Endothelial cell of umbilical vein (primary cell): ENCODE data around the gene HECTD4. TPM values are rescaled to one million over a fixed set of nuclear protein-coding genes. Genes with fewer than 3 reads are reported as not detected.

Experiments used
- BruUV-seq: library from RNA; stranded (reverse); fragments of 400-500 nt; replicated peaks from 2 replicates; lab custom pipeline; 2021; lab: Mats Ljungman, UMichigan
- CTCF ChIA-PET: fragments of 300-600, 350-600 bp; sonication (Branson Sonifier 250); formaldehyde crosslinking; loops from one replicate; lab custom pipeline; 2021; ENCODE audit warnings: antibody characterized with exemption, inconsistent platforms; lab: Charles Lee
- POLR2A ChIA-PET: fragments of 300-600, 350-600 bp; sonication (Branson Sonifier 250); formaldehyde crosslinking; loops from one replicate; lab custom pipeline; 2021; ENCODE audit warnings: antibody characterized with exemption, inconsistent platforms; lab: Charles Lee
- DNase-seq: peaks from one replicate; pipeline ENCODE4 v3.0.0-alpha.2; 2011; ENCODE audit warnings: low read depth, low spot score
- FAIRE-seq: peaks from 2 replicates; lab custom pipeline; 2011; peaks lifted over from hg19 to GRCh38; lab: Jason Lieb, UNC
- H2AFZ ChIP-seq: 2 replicates; pipeline ENCODE4 v1.6.0; 2012; ENCODE audit warnings: low read depth, low read length, control low read depth, inconsistent platforms
- H3K27ac ChIP-seq: 2 replicates; pipeline ENCODE4 v1.5.1; 2011; ENCODE audit warnings: low read depth, mild to moderate bottlenecking, control low read depth, low read length, moderate library complexity; ENCODE audit not compliant: insufficient read depth
- H3K27me3 ChIP-seq, 2 experiments: 2 replicates each; pipeline versions ENCODE4 v1.6.0 to v1.6.1; 2011; ENCODE audit warnings: low read length in 2 of 2, mixed read lengths in 1 of 2; ENCODE audit not compliant: control insufficient read depth in 2 of 2, insufficient read depth in 2 of 2
- H3K36me3 ChIP-seq, 2 experiments: 2 replicates in 1 of 2; 3 replicates in 1 of 2; pipeline ENCODE4 v1.5.1; 2011; ENCODE audit warnings: low read length in 2 of 2, mild to moderate bottlenecking in 1 of 2, moderate library complexity in 1 of 2; ENCODE audit not compliant: control insufficient read depth in 2 of 2, insufficient read depth in 2 of 2; ENCODE audit errors: extremely low read depth in 1 of 2
- H3K4me1 ChIP-seq: 3 replicates; pipeline ENCODE4 v1.5.1; 2011; ENCODE audit warnings: mild to moderate bottlenecking, low read length; ENCODE audit not compliant: control insufficient read depth, insufficient read depth; ENCODE audit errors: extremely low read depth
- H3K4me2 ChIP-seq: 2 replicates; pipeline ENCODE4 v1.6.1; 2011; ENCODE audit warnings: low read length, control low read depth, mixed read lengths; ENCODE audit not compliant: insufficient read depth
- H3K4me3 ChIP-seq, 3 experiments: fragments of 200-600 bp in 1 of 3; sonication (generic), shearing (Covaris generic) in 1 of 3; replicated peaks in 1 of 3; 2 replicates each; pipeline ENCODE4 v1.5.1; 2011 to 2016; ENCODE audit warnings: control low read depth in 3 of 3, low read length in 3 of 3, mild to moderate bottlenecking in 2 of 3, inconsistent platforms in 1 of 3, low read depth in 1 of 3, moderate library complexity in 1 of 3; ENCODE audit not compliant: insufficient read depth in 1 of 3
- H3K79me2 ChIP-seq: 2 replicates; pipeline ENCODE4 v1.6.0; 2012; ENCODE audit warnings: low read length, inconsistent platforms; ENCODE audit not compliant: control insufficient read depth, insufficient read depth
- H3K9ac ChIP-seq: replicated peaks from 2 replicates; pipeline ENCODE3; 2011; ENCODE audit warnings: low read length, control low read depth; ENCODE audit not compliant: insufficient read depth; ENCODE audit errors: extremely low read depth
- H3K9me1 ChIP-seq: replicated peaks from 3 replicates; pipeline ENCODE4 v1.6.0; 2011; ENCODE audit warnings: mild to moderate bottlenecking, low read length; ENCODE audit not compliant: control insufficient read depth, insufficient read depth; ENCODE audit errors: extremely low read depth
- H3K9me3 ChIP-seq: replicated peaks from 2 replicates; pipeline ENCODE4 v1.5.1; 2012; ENCODE audit warnings: low read length, inconsistent platforms; ENCODE audit not compliant: control insufficient read depth, insufficient read depth
- H4K20me1 ChIP-seq: replicated peaks from 2 replicates; pipeline ENCODE3; 2011; ENCODE audit warnings: mild to moderate bottlenecking, low read length; ENCODE audit not compliant: control insufficient read depth, insufficient read depth; ENCODE audit errors: extremely low read depth
- CTCF ChIP-seq, 2 donors: IDR thresholded peaks; 1 replicate in 1 of 2; 2 replicates in 1 of 2; pipeline ENCODE4 v1.5.1; 2011; ENCODE audit warnings: low read length in 2 of 2, mild to moderate bottlenecking in 2 of 2, moderate library complexity in 2 of 2, control low read depth in 1 of 2, inconsistent platforms in 1 of 2, low read depth in 1 of 2; ENCODE audit not compliant: insufficient read depth in 1 of 2; ENCODE audit errors: extremely low read depth in 1 of 2
- FOS ChIP-seq: IDR thresholded peaks from 2 replicates; pipeline ENCODE4 v1.6.1; 2011; ENCODE audit warnings: mild to moderate bottlenecking, low read length, moderate library complexity, borderline replicate concordance; ENCODE audit not compliant: insufficient read depth
- GATA2 ChIP-seq: IDR thresholded peaks from 2 replicates; pipeline ENCODE4 v1.7.0; 2011; ENCODE audit warnings: low read depth, mild to moderate bottlenecking, moderate library complexity, mixed read lengths, low read length; ENCODE audit not compliant: insufficient read length, insufficient read depth
- JUN ChIP-seq: IDR thresholded peaks from 2 replicates; pipeline ENCODE4 v1.6.1; 2011; ENCODE audit warnings: borderline replicate concordance, low read depth; ENCODE audit not compliant: insufficient read length, insufficient read depth
- POLR2A ChIP-seq: IDR thresholded peaks from 2 replicates; pipeline ENCODE4 v1.6.1; 2012; ENCODE audit warnings: low read depth, mild to moderate bottlenecking, control low read depth, low read length
- dilution Hi-C: fragments of 300-500 bp; cut with MboI; formaldehyde crosslinking; loops from one replicate; pipeline ENCODE4 v1.15.0; 2019; ENCODE audit warnings: low sequenced_read_pairs; ENCODE audit not compliant: extremely low pct_ligation_motif_present
- intact Hi-C: fragments of 100-400 bp; cut with micrococcal nuclease; formaldehyde crosslinking; loops from one replicate; pipeline ENCODE4 v1.10.0; 2022
- polyA plus RNA-seq, 4 experiments: library from polyadenylated mRNA; depleted of rRNA in 3 of 4; stranded (reverse) in 3 of 4; unstranded in 1 of 4; fragments of >200 nt; gene quantifications; 2 replicates each; pipeline versions ENCODE4 v1.2.1 to v1.2.3, GENCODE V29; 2011 to 2012; ENCODE audit warnings: missing spikeins in 1 of 4
- total RNA-seq: library from RNA; stranded (reverse); gene quantifications from 2 replicates; pipeline ENCODE4 v1.2.3, GENCODE V29; 2021
- TF ChIP-seq, protein P1 (sequence below): IDR thresholded peaks from 2 replicates; pipeline ENCODE4 v1.6.1; 2011; ENCODE audit not compliant: insufficient read depth, insufficient read length

The HECTD4 gene
- total and polyA plus RNA-seq, 2 donors (not counting 3 experiments of a cell fraction or from before 2014, with no cell fraction given): 9.7 to 47.7 TPM

- Histone ChIP-seq H3K4me3 (no peak overlapping the region), H3K79me2 (no peaks in the 10 kb centered on the region), H3K4me1 (no peaks in the 10 kb centered on the region), H3K27me3 (no peaks in the 10 kb centered on the region), H3K4me2 (no peak overlapping the region), H3K9me3 (no peaks in the 10 kb centered on the region), H3K9ac (no peak overlapping the region), H3K9me1 (no peaks in the 10 kb centered on the region), H3K36me3 (peaks cover 6 to 18% of the 10 kb centered on the region in 2 experiments), H4K20me1 (no peaks in the 10 kb centered on the region), H3K27ac (no peak overlapping the region), H2AFZ (no peak overlapping the region)
- FAIRE-seq: peak; percentile 91
- peak; percentile 59 for DNase-seq
- ChIA-PET CTCF (interaction anchor here (0.6 to 11.6 kb wide), 26 partner anchors 9 to 393 kb away, joined by 3 to 253 read pairs (median 4); no protein-coding TSS in a partner anchor), POLR2A (interaction anchor here (0.7 to 1.0 kb wide), 2 partner anchors 13 to 19 kb away, joined by 3 read pairs; no protein-coding TSS in a partner anchor)
- TF ChIP-seq POLR2A (no peak), CTCF (IDR thresholded peaks at IDR 0.05; ENCODE audit: extremely low read depth in 1 of 2, insufficient read depth in 1 of 2, low read depth in 1 of 2, low read length in 2 of 2) (peak; percentile 47 to 72)
- BruUV-seq: no TSS peak
- intact Hi-C loops (loop anchor here (1.0 kb wide), 1 partner anchor 189 kb away; no protein-coding TSS in a partner anchor), dilution Hi-C loops (no loop called here)
These were observed 184.0 kb downstream of the HECTD4 start for GRCh38 chr12:112198120-112198733.

DNA sequence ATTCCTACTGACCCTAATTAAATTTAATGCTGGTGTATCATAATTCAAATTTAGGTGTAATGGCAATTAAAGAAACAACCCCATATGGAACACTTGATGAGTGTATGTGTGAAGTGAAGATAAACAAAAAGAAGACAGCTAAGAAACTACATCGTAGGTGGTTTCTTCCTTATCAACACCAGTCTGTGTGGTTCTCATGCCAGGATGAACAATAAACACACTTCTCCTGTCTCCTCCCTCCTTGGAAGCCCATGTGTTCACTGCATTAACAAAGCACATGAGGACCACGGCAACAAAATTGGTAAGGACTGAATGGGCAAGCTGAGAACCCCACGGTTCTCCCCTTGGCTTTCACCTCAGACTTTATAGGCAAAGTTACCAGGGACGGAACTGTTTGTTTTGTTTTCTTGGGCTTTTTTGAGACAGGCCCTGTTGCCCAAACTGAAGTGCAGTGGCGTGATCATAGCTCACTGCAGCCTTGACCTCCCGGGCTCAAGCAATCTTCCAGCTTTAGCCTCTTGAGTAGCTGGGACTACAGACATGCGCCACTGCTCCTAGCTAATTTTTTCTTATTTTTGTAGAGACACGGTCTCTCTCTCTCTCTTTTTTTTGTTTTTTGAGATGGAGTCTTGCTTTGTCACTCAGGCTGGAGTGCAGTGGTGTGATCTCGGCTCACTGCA lies 185.9 kb downstream of the HECTD4 start:
- Histone ChIP-seq H3K4me2 (no peak overlapping the region), H3K27ac (no peak overlapping the region), H3K9ac (no peak overlapping the region), H3K4me3 (no peak overlapping the region), H2AFZ (no peak overlapping the region), H3K27me3 (no peaks in the 10 kb centered on the region), H3K9me1 (no peaks in the 10 kb centered on the region), H3K9me3 (no peaks in the 10 kb centered on the region), H3K4me1 (peaks cover 6% of the 10 kb centered on the region), H4K20me1 (no peaks in the 10 kb centered on the region), H3K79me2 (no peaks in the 10 kb centered on the region), H3K36me3 (peaks cover 6 to 17% of the 10 kb centered on the region in 2 experiments)
- dilution Hi-C loops: no loop called here
- DNase-seq (no peak), FAIRE-seq (no peak)
- intact Hi-C loops: no loop called here
- no TSS peak for BruUV-seq
- no peak for TF ChIP-seq FOS
- no peak for TF ChIP-seq JUN
- TF ChIP-seq GATA2: no peak
- no peak for TF ChIP-seq POLR2A
- TF ChIP-seq, protein P1, sequence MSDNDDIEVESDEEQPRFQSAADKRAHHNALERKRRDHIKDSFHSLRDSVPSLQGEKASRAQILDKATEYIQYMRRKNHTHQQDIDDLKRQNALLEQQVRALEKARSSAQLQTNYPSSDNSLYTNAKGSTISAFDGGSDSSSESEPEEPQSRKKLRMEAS: no peak
- CTCF ChIA-PET: interaction anchor here (0.6 to 11.6 kb wide), 2 partner anchors 15 to 190 kb away, joined by 3 to 253 read pairs; no protein-coding TSS in a partner anchor
- POLR2A ChIA-PET: no interaction called here
